GM23338 (cell line): ENCODE data around the gene LEMD2. TPM values are rescaled to one million over a fixed set of nuclear protein-coding genes. Genes with fewer than 3 reads are reported as not detected.

Source experiments
- ATAC-seq: fragments of 200-7000 bp; cut with Tn5 transposase; 3 replicates; pipeline ENCODE4 v1.9.1; 2020
- DNase-seq: peaks from one replicate; pipeline ENCODE4 v3.0.0-alpha.2; 2015; ENCODE audit warnings: low spot score
- H2AFZ ChIP-seq: fragments of 200-600 bp; sonication (generic); 2 replicates; pipeline ENCODE4 v1.8.0; 2016; ENCODE audit warnings: antibody characterized with exemption, mild to moderate bottlenecking, moderate library complexity
- H3F3A ChIP-seq: fragments of 200-600 bp; sonication (generic); replicated peaks from 2 replicates; pipeline ENCODE4 v1.8.0; 2017; ENCODE audit warnings: antibody characterized with exemption, mixed run types, low read depth
- H3K27ac ChIP-seq: fragments of 200-600 bp; sonication (generic); 2 replicates; pipeline ENCODE4 v1.6.1; 2016; ENCODE audit warnings: low read depth
- H3K27me3 ChIP-seq: fragments of 200-600 bp; sonication (generic); 2 replicates; pipeline ENCODE4 v1.8.0; 2016; ENCODE audit warnings: mild to moderate bottlenecking, mixed run types, moderate library complexity; ENCODE audit not compliant: insufficient read depth
- H3K36me3 ChIP-seq: fragments of 200-600 bp; sonication (generic); 2 replicates; pipeline ENCODE4 v1.8.0; 2016; ENCODE audit warnings: mild to moderate bottlenecking; ENCODE audit not compliant: insufficient read depth
- H3K4me1 ChIP-seq: fragments of 200-600 bp; sonication (generic); 2 replicates; pipeline ENCODE4 v1.8.0; 2016; ENCODE audit warnings: mild to moderate bottlenecking, moderate library complexity; ENCODE audit not compliant: insufficient read depth
- H3K4me2 ChIP-seq: fragments of 200-600 bp; sonication (generic); 2 replicates; pipeline ENCODE4 v1.7.1; 2017; ENCODE audit warnings: mixed run types
- H3K4me3 ChIP-seq: fragments of 200-600 bp; sonication (generic); 2 replicates; pipeline ENCODE4 v1.6.1; 2016; ENCODE audit warnings: mixed run types
- H3K79me2 ChIP-seq: fragments of 200-600 bp; sonication (generic); replicated peaks from 2 replicates; pipeline ENCODE4 v1.8.0; 2017; ENCODE audit warnings: mild to moderate bottlenecking; ENCODE audit not compliant: insufficient read depth
- H3K9me2 ChIP-seq: fragments of 200-600 bp; sonication (generic); 2 replicates; pipeline ENCODE4 v1.8.0; 2017; ENCODE audit not compliant: insufficient read depth
- H4K20me1 ChIP-seq: fragments of 200-600 bp; sonication (generic); replicated peaks from 2 replicates; pipeline ENCODE4 v1.8.0; 2017; ENCODE audit warnings: mild to moderate bottlenecking; ENCODE audit not compliant: insufficient read depth
- H3K27ac Mint-ChIP-seq: 2 replicates; pipeline ENCODE4 v1.8.0; 2020; ENCODE audit warnings: inconsistent platforms, mild to moderate bottlenecking, moderate library complexity, mixed read lengths
- H3K27me3 Mint-ChIP-seq: 3 replicates; pipeline ENCODE4 v1.8.0; 2022; ENCODE audit warnings: low read depth, mild to moderate bottlenecking, moderate library complexity, mixed read lengths, inconsistent platforms; ENCODE audit not compliant: insufficient read depth, poor library complexity
- H3K36me3 Mint-ChIP-seq: 3 replicates; pipeline ENCODE4 v1.8.0; 2021; ENCODE audit warnings: low read depth, mild to moderate bottlenecking, inconsistent platforms, moderate library complexity, mixed read lengths
- H3K4me1 Mint-ChIP-seq: 3 replicates; pipeline ENCODE4 v1.8.0; 2020; ENCODE audit warnings: mild to moderate bottlenecking, inconsistent platforms, mixed read lengths
- H3K4me3 Mint-ChIP-seq: 3 replicates; pipeline ENCODE4 v1.8.0; 2021; ENCODE audit warnings: moderate library complexity, mild to moderate bottlenecking, inconsistent platforms, mixed read lengths
- H3K9me3 Mint-ChIP-seq: 3 replicates; pipeline ENCODE4 v1.8.0; 2020; ENCODE audit warnings: moderate library complexity, mild to moderate bottlenecking, inconsistent platforms, mixed read lengths
- CREB1 ChIP-seq: fragments of 250-450 bp; sonication (Bioruptor Pico); IDR thresholded peaks from 2 replicates; pipeline ENCODE4 v1.5.0; 2020; ENCODE audit warnings: low read depth, mild to moderate bottlenecking, moderate library complexity
- CTCF ChIP-seq, 2 experiments: fragments of 200-600 bp in 1 of 2; sonication (generic) in 1 of 2; conservative IDR thresholded peaks; 2 replicates each; pipeline versions ENCODE4 v1.5.1 to v1.6.1; 2016 to 2017; ENCODE audit warnings: antibody characterized with exemption in 2 of 2, low read depth in 2 of 2, mild to moderate bottlenecking in 2 of 2, moderate library complexity in 1 of 2
- EZH2 ChIP-seq: fragments of 200-600 bp; sonication (generic); IDR thresholded peaks from one replicate; pipeline ENCODE4 v1.8.0; 2017; ENCODE audit warnings: antibody characterized with exemption, mild to moderate bottlenecking, low read depth; ENCODE audit not compliant: unreplicated experiment
- EZH2phosphoT487 ChIP-seq: fragments of 200-600 bp; sonication (generic); IDR thresholded peaks from one replicate; pipeline ENCODE4 v1.8.1; 2018; ENCODE audit warnings: antibody characterized with exemption; ENCODE audit not compliant: unreplicated experiment
- NANOG ChIP-seq: IDR thresholded peaks from 2 replicates; pipeline ENCODE4 v1.6.1; 2016; ENCODE audit warnings: antibody characterized with exemption, borderline replicate concordance
- REST ChIP-seq: IDR thresholded peaks from one replicate; pipeline ENCODE4 v1.6.1; 2018; ENCODE audit warnings: antibody characterized with exemption; ENCODE audit not compliant: unreplicated experiment
- ZNF462 ChIP-seq: fragments of 250-450 bp; sonication (Bioruptor Pico); IDR thresholded peaks from 2 replicates; pipeline ENCODE4 v1.5.0; 2020; ENCODE audit warnings: mild to moderate bottlenecking, moderate library complexity
- polyA plus RNA-seq: library from polyadenylated mRNA; unstranded; fragments of >200 nt; fragmentation: Nextera tagmentation; extraction: Ambion mirVana; gene quantifications from 2 replicates; pipeline ENCODE4 v1.2.1, GENCODE V29; 2016
- total RNA-seq: library from RNA; depleted of rRNA; stranded (reverse); fragments of >200 nt; shearing (Covaris generic); gene quantifications from 2 replicates; pipeline ENCODE4 v1.2.3, GENCODE V29; 2014

The LEMD2 gene
- total and polyA plus RNA-seq, 2 experiments from 2014 or later: 28.6 to 64.7 TPM

GRCh38 chr6:33756211-33756954 lies 32.5 kb downstream of the LEMD2 start:
- H3K27me3 Mint-ChIP-seq: peaks cover 9% of the 10 kb centered on the region
- Histone ChIP-seq H2AFZ (no peak overlapping the region), H3K36me3 (no peaks in the 10 kb centered on the region), H3K4me2 (no peak overlapping the region), H3K9me2 (no peaks in the 10 kb centered on the region), H3K27me3 (no peaks in the 10 kb centered on the region), H3K4me3 (no peak overlapping the region), H3K4me1 (no peaks in the 10 kb centered on the region), H4K20me1 (no peaks in the 10 kb centered on the region), H3K79me2 (no peaks in the 10 kb centered on the region), H3F3A (0 out of 2 replicates have a peak, but pooled peaks cover 3% of the 10 kb centered on the region), H3K27ac (no peak overlapping the region)
- TF ChIP-seq REST (no peak), CTCF (conservative IDR thresholded peaks at IDR 0.05; ENCODE audit: low read depth in 2 of 2) (no peak), EZH2 (no peak), EZH2phosphoT487 (no peak), CREB1 (no peak), ZNF462 (CRISPR knock-in tag) (no peak), NANOG (no peak)
- no peak for DNase-seq
- no peak overlapping the region for H3K27ac Mint-ChIP-seq
- no peak overlapping the region; the same call in 2 of the 3 replicates for H3K4me3 Mint-ChIP-seq
- ATAC-seq: peak; percentile 12; the same call in 1 of the 3 replicates
- H3K36me3 Mint-ChIP-seq: no peaks in the 10 kb centered on the region
- H3K9me3 Mint-ChIP-seq: no peaks in the 10 kb centered on the region; the same call in 2 of the 3 replicates
- H3K4me1 Mint-ChIP-seq: peaks cover 6% of the 10 kb centered on the region; the same call in 2 of the 3 replicates
